Thyroid gland (tissue), 4 donors: ENCODE results near the gene HHATL.

Experiments used
- CTCF ChIP-seq, 6 experiments: fragments of 200-600 bp in 3 of 6; fragments of 450-650 bp in 3 of 6; sonication (generic) in 3 of 6; IDR thresholded peaks; one replicate each; pipeline ENCODE4 v1.5.1; 2016 to 2019; ENCODE audit warnings: antibody characterized with exemption in 6 of 6, mild to moderate bottlenecking in 2 of 6, inconsistent platforms in 1 of 6, moderate library complexity in 1 of 6
- POLR2A ChIP-seq, 2 donors: fragments of 450-650 bp; IDR thresholded peaks; one replicate each; pipeline ENCODE4 v1.6.1; 2017; ENCODE audit warnings: antibody characterized with exemption in 2 of 2, mild to moderate bottlenecking in 2 of 2, moderate library complexity in 1 of 2

- TF ChIP-seq CTCF (IDR thresholded peaks at IDR 0.05) (peak in 1 of 6 experiments; percentile 28), POLR2A (IDR thresholded peaks at IDR 0.05) (no peak)
Measured at GRCh38 chr3:42710323-42711021, 7.9 kb upstream of the HHATL start.
